ENCODE data around the gene PSMB7.
A peak's percentile ranks its signal among the peaks of the same experiment; 100 is the strongest.

Gene PSMB7

DNA sequence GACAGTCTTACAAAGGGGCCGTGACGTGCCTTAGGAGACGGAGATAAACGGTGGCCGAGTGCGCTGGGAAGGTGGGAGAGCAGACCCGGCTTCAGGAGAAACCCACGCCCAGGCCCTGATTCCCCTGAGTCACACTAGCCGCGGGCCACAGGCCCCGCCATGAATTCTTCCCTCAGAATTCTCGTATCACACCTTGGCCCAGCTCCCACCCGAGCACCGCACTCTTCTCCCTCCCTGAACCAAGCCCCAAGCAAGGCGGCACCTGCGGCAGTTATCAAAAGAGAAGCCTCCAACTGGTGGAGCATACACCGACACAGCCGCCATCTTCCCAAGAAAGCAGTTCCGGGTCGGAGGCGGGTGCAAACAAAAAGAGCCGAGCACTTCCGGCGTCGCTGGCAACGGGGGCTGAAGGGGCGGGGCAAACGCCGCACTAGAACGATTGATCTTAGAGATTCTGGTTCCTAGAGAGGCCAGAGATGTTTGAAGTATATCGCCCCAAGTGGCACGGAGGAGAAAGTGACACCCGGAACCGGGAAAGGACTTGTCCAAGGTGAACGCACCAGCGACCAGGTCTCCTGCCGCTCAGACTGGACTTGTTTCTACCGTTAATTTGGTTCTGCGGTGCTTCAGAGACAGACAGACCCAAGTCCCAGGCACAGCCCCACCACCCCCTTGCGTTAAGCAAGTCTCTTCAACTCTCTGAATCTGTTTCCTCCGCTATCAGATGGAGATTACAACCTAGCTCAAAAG lies at the start of gene PSMB7:
PSMB7 (minus strand) TSS at position 341 of the 750 bp plus-strand sequence; CDS start at position 324, 17 bp downstream.
- peak; percentile 84 for DNase-seq

DNA sequence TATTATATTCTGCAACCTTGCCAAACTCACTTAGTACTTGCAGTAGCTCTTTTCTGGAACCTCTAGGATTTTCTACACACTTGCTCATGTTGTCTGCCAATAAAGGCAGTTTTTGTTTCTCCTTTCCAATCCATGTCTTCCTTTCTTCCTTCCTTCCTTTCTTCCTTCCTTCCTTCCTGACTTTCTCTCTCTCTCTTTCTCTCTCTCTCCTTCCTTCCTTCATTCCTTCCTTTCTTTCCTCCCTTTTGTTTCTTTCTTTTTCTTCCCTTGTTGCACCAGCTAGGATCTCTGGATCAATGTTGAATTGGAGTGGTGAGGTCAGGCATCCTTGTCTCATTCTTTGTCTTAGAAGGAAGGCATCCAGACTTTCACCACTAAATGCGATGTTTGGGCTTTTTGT lies 47.5 kb upstream of the PSMB7 start:
- no peak for DNase-seq

DNA sequence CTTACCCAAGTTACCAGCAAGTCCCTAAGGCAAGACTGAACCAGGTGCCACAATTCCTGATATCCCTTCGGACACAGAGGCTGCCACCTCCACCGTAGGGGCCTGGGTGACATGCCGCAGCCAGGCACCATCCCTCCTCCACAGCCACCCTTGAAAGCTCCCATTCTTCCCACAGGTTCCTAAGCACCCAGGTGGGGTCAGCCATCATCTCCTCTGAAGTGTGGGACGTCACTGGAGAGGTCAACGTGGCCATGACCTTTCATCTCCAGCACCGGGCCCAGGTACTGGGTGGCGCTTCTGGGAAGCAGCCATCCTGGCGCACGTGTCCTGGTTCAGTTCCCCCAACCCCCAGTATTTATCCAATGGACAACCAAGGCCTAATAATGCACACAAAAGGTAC lies 43.2 kb upstream of the PSMB7 start:
- DNase-seq: no peak

DNA sequence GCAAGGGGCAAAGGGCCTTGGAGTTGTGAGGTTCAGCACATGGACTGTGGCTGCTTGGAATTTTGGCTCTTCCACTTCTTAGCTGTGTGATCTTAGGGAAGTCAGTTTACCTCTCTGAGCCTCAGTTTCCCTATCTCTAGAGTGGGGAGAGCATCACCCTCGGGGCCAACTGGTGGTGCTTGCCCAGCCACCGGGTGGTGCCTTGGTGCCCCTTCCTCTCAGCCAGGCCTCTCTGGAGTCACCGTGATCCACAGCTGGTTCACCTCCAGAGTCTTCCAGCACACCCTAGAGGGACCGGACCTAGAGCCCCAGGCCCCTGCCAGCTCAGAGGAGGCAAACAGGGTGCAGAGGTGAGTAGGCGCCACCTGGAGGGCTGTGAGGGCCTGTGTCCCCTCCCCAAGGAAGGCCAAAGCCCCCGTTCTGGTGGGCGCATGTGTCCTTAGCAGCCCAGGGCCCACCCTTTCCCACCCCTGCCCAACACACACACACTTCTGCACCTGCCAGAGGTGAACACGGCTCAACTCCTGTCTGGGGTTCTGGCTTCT lies 42.7 kb upstream of the PSMB7 start:
- DNase-seq: no peak

DNA sequence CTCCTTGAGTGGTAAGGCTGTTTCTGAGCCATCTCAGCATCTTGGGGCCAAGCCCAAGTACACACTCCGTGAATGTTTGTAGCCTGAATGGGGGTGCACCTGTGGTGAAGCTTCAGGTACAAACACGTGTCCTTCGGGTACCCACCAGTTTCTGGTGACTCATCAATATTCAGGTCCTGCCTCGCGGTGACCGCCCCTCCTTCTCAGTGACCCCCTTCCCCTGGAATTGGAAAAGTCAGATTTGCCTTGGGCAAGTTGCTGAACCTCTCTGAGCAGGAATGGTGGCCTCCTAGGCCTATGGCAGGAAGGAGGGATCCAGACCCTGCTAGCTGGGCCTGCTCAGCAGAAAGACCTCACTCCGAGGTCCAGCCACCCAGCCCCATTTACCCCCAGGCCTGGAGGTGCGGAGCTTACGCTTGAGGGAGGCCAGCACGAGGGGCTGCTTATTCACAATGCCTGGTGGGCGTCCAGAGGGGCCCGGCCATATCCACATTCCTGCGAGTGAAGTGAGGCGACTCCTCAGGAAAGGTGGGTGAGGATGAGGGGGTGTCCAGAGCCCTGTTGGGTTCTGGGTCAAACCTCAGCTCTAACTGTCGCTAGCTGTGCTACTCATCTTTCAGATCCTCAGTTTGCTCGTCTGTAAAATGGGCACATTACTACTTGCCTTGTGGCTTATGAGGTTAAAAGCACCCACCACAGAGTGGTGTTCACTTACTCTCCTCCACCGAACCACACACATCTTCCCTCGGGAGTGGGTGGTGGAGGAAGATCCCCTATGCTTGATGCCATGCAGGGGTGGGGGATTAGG lies 42.0 kb upstream of the PSMB7 start:
- no peak for DNase-seq

DNA sequence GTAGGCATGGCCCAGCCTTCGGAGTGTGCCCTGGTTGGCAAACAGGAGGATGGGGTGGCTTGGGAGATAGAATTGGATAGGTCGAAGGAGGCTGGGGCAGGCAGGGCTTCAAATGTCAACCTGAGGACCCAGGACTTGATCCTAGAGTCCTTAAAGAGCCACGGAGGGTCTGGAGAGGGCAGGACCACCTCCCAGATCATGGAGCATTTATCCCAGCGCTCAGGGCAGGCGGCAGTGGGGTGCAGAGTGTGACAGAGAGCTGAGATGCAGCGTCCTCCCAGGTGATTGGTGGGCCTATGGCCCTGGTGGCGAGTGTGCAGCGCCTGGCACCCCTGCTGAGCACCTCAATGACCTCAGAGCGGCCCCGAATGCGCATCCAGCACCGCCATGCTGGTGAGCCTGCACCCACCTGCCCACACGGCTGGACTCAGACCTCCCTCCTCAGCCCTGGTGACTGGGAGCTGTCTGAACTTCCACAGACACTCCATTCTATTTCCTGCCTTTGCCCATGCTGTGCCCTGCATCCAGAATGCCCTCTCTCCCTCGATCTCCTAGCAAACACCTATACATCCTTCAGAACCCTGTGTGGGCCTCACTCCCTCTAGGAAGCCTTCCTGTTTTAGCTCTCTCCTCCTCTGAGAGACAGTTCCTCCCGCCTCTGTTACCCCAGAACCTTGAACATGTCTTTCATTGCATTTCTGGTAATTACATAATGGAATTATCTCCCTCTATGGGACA lies 41.3 kb upstream of the PSMB7 start:
- DNase-seq: no peak

DNA sequence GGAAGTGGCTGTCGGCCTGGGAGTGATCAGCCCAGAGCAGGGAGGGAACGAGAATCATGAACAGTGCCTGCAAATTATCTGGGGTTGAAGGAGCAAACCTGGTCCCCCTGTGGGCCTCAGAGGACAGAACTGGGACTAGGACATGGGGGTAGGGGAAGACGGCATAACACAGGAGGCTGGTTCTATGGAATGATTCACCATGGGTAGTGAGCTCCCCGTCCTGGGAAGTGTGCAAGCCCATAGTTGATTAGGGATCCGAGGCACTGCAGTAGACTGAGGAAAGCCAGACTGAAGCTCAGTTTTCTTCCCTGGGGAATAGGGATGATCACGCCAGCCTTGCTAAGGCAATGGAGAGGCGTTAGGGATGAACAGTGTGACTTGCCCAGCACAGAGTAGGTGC lies 40.6 kb upstream of the PSMB7 start:
- no peak for DNase-seq

DNA sequence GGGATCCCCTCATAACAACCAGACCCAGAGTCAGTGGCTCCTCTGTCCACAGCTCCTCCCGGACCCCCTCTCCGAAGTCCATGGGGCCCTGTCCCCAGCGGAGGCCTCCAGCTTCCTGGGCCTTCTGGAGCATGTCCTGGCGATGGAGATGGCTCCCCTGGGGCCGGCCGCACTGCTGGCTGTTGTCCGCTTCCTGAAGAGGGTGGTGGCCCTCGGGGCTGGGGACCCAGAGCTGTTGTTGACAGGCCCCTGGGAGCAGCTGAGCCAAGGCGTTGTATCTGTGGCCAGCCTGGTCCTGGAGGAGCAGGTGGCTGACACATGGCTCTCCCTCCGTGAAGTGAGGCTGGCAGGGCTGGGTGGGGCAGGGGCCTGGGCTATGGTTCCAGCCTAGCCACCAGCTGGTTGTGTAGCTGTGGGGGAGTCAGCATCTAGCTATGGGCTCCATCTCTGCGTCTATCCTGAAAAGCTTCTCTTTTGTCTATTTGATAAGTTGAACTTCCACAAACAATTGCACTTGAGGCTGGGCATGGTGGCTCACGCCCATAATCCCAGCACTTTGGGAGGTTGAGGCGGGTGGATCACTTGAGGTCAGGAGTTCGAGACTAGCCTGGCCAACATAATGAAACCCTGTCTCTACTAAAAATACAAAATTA lies 39.7 kb upstream of the PSMB7 start:
- no peak for DNase-seq

DNA sequence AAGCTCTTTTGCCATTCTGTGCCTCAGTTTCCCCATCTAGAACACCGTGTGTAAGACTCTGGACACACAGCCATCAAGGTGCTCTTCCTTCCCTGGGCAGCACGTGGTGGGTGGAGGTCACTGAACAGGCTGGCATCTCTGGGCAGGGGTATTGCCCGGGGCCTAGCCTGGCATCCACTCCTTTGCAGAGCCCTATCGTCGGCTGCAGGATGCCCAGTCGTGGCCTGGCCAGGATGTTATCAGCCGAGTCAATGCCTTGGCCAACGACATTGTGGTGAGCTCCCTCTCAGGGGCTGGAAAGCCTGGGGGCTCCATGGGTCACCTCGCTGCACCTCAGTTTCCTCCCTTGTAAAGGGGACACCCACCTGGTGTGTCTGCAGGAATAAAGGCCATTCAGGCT lies 39.1 kb upstream of the PSMB7 start:
- DNase-seq: no peak

DNA sequence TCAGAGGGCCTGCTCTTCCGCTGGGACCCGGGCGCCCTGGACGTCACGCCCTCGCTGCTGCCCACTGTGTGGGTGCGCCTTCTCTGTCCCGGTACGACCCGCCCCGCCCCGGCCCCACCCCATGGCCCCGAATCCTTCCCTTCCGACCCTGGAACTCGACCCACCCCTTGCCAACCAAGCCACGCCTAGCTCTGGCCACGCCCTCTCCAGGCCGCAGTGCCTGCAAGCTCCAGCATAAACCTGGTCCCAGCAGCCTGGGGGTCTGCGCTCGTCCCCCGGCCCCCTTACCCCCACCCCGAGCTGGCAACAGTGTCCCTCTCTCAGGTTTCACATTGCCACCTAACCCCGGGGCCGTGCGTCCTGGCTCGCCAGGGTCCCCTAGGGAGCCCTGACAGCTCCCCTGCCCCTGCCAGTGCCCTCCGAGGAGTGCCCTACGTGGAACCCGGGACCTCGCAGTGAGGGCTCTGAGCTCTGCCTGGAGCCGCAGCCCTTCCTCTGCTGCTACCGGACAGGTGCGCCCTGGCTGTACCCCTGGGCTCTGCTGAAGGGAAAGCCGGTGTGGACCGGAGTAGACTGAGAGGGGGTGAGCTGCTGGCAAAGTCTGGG lies 38.4 kb upstream of the PSMB7 start:
- DNase-seq: no peak

DNA sequence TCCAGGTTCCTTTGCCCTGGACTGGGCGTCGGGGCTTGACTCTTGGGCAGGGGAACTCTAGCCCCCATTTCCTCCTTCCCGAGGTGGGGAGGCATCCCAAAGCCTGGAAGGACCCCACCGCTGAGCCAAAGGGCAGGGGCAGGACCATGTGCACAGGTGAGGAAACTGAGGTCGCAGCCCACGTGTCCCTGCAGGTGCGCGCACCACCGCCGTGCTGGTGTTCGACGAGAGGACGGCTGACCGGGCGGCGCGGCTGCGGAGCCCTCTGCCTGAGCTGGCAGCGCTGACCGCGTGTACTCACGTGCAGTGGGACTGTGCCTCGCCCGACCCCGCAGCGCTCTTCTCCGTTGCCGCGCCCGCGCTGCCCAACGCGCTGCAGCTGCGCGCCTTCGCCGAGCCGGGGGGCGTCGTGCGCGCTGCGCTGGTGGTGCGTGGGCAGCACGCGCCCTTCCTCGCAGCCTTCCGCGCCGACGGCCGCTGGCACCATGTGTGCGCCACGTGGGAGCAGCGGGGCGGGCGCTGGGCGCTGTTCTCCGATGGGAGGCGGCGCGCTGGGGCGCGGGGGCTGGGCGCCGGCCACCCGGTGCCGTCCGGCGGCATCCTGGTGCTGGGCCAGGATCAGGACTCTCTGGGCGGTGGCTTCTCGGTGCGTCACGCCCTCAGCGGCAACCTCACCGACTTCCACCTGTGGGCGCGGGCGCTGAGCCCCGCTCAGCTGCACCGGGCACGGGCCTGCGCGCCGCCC lies 37.8 kb upstream of the PSMB7 start:
- DNase-seq: no peak

DNA sequence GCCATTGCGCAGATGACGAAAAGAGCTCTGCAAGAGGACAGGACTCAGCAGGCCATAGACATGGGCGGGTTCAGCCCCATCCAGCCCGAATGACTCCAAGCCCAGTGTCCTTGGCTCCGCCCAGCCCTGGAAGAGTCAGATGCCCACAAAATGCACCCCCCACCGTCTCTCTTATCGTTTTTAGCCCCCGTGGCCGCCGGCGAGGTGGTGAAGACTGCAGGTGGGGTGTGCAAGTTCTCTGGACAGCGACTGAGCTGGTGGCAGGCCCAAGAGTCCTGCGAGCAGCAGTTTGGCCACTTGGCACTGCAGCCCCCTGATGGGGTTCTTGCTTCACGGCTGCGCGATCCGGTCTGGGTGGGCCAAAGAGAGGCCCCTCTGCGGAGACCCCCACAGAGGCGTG lies 37.1 kb upstream of the PSMB7 start:
- DNase-seq: no peak

DNA sequence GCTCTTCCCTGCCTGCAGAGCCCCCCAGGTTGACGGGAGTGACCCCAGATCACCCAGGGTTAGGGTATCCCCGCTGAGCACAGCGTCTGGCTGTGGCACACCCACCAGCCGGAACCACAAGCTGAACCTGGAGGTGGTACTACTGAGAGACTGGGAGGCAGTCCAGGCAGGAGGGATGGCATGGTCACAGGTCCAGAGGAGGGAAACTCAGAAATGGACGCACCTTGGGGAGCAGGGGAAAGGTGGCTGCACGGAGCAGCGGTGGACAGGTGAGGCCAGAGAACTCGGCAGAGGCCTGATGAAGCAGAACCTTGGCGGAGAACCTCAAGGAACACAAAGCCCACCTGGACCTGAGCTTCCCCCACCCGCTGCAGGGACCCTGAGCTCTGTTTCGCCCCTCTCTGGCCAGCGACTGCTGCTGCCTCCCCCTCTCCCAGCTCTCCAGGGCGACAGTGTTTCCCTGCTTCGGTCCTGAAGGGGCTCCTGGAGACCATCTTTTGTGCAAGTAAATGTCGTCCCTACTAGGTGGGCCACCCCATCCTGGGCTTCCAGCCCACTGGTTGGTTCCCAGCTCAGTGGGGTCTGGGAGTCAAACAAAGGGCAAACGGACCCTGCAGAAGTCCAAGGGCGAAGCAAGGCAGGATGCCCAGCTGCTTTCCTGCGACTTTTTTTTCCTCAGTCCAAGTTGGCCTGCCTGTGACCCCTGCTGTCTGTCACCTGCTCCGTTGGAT lies 35.9 kb upstream of the PSMB7 start:
- no peak for DNase-seq

DNA sequence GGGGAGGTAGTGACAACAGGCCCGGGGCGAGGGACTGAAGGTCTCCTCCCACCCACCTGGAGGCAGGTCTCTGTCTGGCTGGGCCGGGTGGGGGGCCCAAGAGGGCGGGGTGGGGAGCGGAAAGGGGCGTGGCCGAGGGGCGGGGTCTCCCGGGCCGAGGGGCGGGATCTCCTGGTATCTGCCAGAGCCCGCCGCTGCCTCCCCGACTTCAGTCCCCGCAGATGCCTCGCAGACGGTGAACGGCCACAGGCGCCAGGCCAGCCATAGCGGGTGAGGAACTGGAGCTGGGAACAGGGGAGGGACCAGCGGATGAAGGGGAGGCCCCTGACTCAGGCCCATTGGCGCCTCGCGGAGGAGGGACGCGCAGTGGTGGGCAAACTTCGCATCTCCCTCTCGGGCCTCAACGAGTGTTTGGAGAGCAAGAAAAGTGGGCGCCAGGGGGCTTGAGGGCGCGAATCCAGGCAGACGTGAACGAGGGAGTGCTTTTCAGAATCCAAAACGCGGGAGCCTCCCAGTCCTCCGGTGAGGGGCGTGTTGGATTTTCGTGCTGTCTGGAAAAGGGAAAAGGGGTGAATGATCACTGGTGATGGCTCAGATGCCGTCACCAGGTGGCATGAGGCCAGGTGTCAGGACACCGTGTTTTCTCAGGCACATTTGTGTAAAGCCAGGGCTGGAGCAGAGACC lies 35.1 kb upstream of the PSMB7 start, which contains the start of gene ADGRD2:
ADGRD2 (plus strand) TSS at position 211 of the 684 bp plus-strand sequence. CDS start 1,216 bp downstream, outside the sequence.
- no peak for DNase-seq

DNA sequence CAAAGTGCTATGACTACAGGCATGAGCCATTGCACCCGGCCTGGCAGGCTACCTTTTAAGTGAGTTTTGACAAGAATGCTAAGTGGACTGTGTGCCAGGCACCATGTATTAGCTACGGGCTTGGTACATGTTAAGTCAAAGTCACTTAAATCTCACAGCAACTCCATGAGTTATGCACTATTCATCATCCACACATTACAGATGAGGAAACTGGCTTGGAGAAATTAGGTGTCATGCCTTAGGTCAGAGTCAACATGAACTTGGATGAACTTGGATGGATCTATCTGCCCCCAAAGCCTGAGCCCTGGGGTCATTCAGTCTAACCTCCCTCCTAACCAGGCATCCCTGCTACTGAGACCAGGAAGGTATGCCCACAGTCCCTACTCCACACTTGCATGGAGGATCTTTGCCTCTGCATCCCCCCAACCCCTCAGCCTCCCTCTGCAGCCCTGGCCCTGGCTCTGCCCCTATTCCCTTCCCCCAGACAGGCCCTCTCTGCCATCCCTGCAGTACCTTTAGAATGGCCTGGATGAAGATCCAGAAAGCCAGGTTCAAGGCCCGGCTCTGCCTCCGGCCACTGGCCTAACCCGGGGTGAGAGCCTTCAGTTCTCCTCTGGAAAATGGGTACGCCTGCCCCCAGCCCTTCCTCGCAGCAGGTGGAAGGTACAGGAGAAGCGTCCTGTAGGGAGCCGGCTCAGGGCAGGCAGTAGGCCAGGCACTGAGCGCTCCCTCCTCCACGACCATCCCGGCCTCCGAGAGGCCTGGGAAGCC lies 34.3 kb upstream of the PSMB7 start:
- DNase-seq: no peak

DNA sequence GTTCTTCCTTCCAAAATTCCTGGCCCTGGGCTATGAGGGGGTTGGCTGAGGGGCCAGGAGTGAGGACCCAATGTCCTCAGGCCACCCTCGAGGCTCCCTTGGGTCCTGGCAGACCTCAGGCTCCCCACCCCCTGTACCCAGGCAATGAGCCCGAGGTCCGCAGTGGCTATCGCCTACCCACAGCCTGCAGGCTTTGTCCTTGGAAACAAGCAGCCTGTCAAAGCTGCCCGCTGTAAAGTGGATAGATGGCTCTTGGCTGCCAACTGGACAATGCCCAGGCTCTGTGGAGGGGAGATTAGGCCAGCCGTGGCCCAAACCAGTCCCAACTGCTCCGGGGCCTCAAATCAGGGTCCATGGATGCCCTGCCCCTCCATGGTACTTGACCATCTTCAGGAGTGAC lies 32.8 kb upstream of the PSMB7 start:
- no peak for DNase-seq

DNA sequence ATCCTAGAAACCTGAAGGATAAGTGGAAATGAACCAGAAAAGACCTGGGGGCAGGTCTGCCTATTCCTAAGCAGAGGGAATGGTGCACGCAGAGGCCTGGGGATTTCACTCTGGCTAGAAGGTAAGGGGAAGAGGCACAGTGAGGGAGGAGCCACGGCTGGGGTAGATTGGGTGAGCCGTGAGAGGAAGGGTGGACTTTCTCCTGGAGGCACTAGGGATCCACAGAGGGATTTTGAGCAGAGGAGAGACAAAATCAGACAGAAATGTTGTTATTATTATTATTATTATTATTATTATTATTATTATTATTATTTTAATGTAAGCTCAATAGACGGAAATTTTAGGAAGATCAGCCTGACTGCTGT lies 32.0 kb upstream of the PSMB7 start:
- no peak for DNase-seq

DNA sequence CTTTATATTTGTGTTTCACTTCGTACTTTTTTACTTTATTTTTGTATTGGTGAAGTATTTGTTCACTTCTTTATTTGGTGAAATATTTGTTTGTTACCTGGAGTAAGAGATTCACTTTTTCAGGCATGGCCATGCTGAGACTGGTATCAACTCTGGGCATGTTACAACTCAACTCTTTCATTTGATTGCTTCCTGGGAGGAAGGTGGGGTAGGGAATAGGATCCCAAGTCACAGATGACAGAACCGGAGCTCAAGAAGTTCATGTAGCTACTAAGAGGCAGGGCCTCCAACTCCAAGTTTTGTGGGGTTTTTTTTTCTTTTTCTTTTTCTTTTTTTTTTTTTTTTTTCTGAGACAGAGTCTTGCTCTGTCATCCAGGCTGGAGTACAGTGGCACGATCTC lies 28.9 kb upstream of the PSMB7 start:
- DNase-seq: no peak

DNA sequence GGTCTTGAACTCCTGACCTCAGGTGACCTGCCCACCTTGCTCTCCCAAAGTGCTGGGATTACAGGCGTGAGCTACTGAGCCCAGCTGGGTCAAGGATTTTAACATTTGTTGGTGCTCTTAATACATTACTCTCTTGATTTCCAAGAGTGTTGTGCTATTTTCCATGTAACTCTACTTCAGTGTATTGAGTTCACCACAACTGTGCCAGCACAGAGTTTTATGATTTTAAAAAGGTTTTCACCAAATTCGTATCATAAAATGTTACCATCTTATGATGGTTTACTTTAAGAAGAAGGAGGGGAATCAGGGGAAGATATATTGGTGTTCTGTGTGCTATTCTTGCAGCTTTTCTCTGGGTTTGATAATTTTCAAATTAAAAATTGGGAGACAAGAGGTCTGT lies 28.4 kb upstream of the PSMB7 start:
- no peak for DNase-seq

DNA sequence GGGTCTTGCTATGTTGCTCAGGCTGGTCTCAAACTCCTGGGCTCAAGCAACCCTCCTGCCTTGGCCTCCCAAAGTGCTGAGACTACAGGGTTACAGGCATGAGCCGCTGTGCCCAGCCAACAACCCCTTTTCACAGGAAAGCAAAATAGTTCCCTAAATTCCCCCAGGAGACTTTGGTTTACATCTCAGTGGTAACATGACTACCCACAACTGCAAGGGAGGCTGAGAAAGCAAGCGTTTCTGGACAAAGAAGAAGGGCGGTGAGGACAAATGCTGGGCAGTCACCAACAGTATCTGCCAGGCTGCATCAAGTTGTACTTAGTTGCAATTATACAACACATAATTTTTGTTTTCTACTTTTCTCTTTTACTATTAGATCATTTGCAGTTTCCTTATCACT lies 27.6 kb upstream of the PSMB7 start:
- DNase-seq: no peak

All from NK-92 treated with Interleukin-12 subunit alpha and Interleukin-12 subunit beta, amount 100 ng/mL, for 24 hours (cell line).